CD4-positive, alpha-beta T cell treated with Interleukin-6 at 100 ng/mL for 8 hours (primary cell): ENCODE data around the gene PRDM7.
"Not testable (repeated sequence)": the region's sequence is repeated elsewhere in the genome, so short reads cannot be mapped to it uniquely, and the experiment has no call there.

Source experiments
- DNase-seq: peaks from one replicate; pipeline ENCODE4 v3.0.0-alpha.2; 2020; ENCODE audit warnings: mixed read lengths, low spot score

The PRDM7 gene

GRCh38 chr16:90012991-90013745 lies 64.0 kb downstream of the PRDM7 start:
- DNase-seq = no peak

DNA sequence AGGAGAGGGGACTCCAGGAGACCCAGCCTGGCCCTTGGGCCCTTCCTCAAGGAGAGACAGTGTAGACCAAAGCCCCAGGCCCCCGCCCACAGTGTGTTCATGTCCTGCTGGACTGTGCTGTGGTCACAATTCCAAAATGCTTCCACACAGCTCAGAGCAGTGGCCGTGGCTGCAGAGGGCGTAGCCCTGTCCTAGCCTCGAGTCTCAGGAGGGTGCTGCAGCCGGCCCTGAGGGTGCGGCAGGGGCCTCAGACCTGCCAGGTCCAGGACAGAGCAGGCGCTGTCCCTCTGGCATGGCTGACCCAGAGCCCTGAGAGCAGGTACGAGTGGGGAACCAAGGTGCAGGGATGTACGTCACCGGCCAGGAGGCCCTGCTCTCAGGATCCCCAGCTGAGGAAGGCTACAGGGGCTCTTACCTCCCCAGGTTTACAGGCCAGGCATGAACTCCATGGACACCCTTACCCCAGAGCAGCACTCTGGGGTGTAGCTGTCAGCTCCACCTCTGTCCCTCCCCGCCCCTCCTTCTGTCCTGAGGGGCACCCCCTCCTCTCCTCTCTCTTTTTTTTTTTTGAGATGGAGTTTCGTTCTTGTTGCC lies 65.1 kb downstream of the PRDM7 start:
- DNase-seq = no peak

DNA sequence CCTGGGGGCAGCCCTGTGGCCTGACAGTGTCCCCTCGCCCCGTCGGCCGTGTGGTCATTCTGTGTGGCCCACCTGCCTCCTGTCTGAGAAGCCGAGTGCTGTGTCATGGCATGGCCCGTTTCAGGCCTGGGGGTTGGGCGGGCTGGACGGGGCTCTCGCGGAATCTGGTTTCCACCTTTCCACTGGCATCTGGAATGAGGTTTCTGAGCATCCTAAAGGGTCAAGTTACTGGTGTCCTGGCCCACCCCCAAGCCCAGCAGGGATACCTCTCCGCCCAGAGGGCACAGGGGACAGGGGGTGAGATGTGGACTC lies 65.7 kb downstream of the PRDM7 start:
- no peak for DNase-seq

DNA sequence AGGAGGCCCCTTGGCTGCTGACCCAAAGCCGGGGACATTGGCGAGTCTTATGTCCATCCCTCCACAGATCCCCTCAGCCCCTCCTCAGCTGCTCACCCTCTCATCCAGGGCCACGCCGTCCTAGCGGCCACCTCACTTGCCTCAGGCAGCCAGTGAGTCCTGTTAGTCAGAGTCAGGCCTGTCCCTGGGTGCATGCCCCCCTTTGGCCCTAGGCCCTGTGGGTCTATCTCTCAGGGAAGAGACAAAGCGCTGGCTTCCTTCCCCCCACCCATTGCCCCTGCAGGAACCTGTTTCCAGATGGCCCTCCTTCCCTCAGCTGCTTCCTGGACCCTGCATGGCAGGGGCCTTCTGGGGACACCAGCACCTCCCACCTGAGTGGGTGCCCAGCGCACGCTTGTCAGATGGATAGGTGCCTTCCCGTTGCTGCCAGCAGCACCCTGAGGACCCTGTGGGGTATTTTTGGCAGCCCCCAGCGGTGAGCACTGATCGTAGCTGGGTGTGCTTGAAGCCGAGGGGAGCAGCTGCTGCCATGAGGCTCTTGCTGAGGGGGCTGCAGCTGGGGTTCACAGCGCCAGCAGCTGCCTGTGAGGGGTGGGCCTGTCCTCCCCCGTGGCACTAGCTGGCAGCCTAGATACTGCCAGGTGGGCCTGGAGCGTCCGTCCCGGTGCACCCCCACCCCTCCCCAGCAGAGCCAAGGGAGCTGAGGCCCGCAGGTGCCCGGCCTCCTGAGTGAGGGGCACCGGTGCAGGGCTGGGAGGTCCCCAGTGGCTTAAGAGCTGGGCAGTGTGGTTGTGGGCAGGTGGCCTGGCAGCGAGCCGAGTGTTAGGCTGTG lies 66.2 kb downstream of the PRDM7 start:
- no peak for DNase-seq

GRCh38 chr16:90009172-90009899 lies 67.8 kb downstream of the PRDM7 start:
- no peak for DNase-seq

GRCh38 chr16:90008708-90009145 lies 68.4 kb downstream of the PRDM7 start:
- DNase-seq = peak; percentile 63

DNA sequence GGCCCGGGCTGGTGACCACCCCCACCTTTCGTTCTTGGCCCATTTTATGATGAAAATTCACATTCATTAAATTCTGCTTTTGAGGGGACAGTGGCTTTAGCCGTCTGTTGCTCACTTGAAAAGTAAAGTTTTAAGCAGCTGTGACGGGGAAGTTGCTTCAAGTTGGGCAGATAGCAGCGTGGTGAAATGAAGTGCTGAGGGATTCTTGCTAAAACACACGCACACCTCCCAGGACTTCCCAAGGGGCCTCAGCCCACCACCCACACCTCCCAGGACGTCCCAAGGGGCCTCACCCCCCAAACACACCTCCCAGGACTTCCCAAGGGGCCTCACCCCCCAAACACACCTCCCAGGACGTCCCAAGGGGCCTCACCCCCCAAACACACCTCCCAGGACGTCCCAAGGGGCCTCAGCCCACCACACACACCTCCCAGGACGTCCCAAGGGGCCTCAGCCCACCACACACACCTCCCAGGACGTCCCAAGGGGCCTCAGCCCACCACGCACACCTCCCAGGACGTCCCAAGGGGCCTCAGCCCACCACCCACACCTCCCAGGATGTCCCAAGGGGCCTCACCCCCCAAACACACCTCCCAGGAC lies 69.4 kb downstream of the PRDM7 start:
- not testable (repeated sequence) for DNase-seq

DNA sequence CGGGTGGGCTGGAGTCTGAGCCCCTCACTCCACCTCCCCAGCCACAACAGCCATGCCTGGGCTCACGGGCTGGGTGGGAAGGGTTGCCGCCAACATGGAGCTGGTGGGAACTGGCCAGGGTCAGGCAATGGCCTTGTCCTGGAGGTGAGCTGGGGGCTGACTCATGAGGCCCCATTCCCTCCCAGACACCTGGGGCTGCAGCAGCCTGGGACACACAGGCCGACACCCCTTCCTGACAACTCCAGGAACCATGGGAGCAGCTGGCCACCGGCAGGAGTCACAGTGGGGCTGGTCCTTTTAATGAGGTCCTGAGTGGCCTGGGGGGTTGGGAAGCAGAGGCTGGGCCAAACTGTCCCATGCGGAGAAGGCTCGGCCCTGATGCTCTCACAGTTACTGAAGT lies 70.1 kb downstream of the PRDM7 start:
- no peak for DNase-seq
